Osteoblast (primary cell): ENCODE results near the gene LIPC. TPM values are rescaled to one million over a fixed set of nuclear protein-coding genes. Genes with fewer than 3 reads are reported as not detected.
A peak's percentile ranks its signal among the peaks of the same experiment; 100 is the strongest.

ENCODE experiments used
- DNase-seq: peaks from one replicate; pipeline ENCODE4 v3.0.0; 2011; ENCODE audit warnings: low spot score, mixed read lengths; ENCODE audit not compliant: insufficient read length; ENCODE audit errors: missing footprints
- H2AFZ ChIP-seq: 2 replicates; pipeline ENCODE4 v1.6.0; 2011; ENCODE audit warnings: mild to moderate bottlenecking, low read length
- H3K27ac ChIP-seq: 2 replicates; pipeline ENCODE4 v1.5.1; 2011; ENCODE audit warnings: mild to moderate bottlenecking, low read depth, low read length, moderate library complexity
- H3K27me3 ChIP-seq: 2 replicates; pipeline ENCODE4 v1.6.0; 2012; ENCODE audit warnings: mild to moderate bottlenecking, control low read depth, inconsistent platforms, low read length, moderate library complexity; ENCODE audit not compliant: insufficient read depth
- H3K36me3 ChIP-seq: 2 replicates; pipeline ENCODE4 v1.5.1; 2011; ENCODE audit warnings: mild to moderate bottlenecking, low read length, control low read depth, moderate library complexity; ENCODE audit not compliant: insufficient read depth
- H3K4me1 ChIP-seq: 2 replicates; pipeline ENCODE4 v1.5.1; 2011; ENCODE audit warnings: mild to moderate bottlenecking, low read length, control low read depth, moderate library complexity; ENCODE audit not compliant: insufficient read depth
- H3K4me2 ChIP-seq: 2 replicates; pipeline ENCODE4 v1.6.0; 2011; ENCODE audit warnings: mild to moderate bottlenecking, low read length; ENCODE audit not compliant: insufficient read depth
- H3K4me3 ChIP-seq: fragments of 200-600 bp; sonication (generic); 3 replicates; pipeline ENCODE4 v1.5.1; 2012; ENCODE audit warnings: mild to moderate bottlenecking, low read length, inconsistent platforms; ENCODE audit not compliant: insufficient read depth
- H3K79me2 ChIP-seq: 2 replicates; pipeline ENCODE4 v1.6.0; 2012; ENCODE audit warnings: mild to moderate bottlenecking, low read length, control low read depth, inconsistent platforms; ENCODE audit not compliant: insufficient read depth
- H3K9me3 ChIP-seq: 2 replicates; pipeline ENCODE4 v1.5.1; 2011; ENCODE audit warnings: low read depth, low read length, control low read depth
- H4K20me1 ChIP-seq: 2 replicates; pipeline ENCODE4 v1.6.0; 2012; ENCODE audit warnings: mild to moderate bottlenecking, low read length, control low read depth; ENCODE audit not compliant: insufficient read depth
- total RNA-seq: library from RNA; depleted of rRNA; stranded (reverse); fragments of >200 nt; gene quantifications from 2 replicates; pipeline ENCODE4 v1.2.3, GENCODE V29; 2012
- TF ChIP-seq, protein P1 (sequence below): IDR thresholded peaks from 2 replicates; pipeline ENCODE4 v1.5.1; 2011; ENCODE audit warnings: mild to moderate bottlenecking, low read depth, low read length, moderate library complexity; ENCODE audit errors: extremely low read depth

Gene LIPC
- total RNA-seq, 1 donor: 1.1 TPM

DNA sequence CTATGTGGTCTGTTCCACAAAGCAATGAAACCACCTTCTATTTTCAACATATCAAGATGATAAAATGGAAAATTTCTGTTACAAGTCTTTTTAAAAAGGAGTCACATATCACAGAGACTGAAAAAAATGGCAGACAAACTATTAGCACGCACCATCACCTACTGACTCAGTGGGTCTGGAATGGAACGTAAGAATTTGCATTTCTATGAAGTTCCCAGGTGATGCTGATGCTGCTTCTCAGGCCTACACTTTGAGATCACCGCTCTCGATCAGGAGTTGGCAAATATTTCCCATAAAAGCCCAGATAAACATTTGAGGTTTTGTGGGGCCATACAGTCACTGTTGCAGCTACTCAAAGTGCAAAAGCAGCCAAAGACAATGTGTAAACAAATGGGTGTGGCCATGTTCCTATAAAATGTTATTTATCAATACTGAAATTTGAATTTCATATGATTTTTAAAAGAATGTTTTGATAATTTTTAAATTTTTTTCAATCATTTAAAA lies 174.8 kb downstream of the LIPC start:
- Histone ChIP-seq H3K4me2 (no peak overlapping the region), H3K27ac (no peak overlapping the region), H3K4me1 (peaks cover 7% of the 10 kb centered on the region), H3K36me3 (no peaks in the 10 kb centered on the region), H3K79me2 (no peaks in the 10 kb centered on the region), H3K27me3 (no peaks in the 10 kb centered on the region), H4K20me1 (no peaks in the 10 kb centered on the region), H3K4me3 (no peak overlapping the region), H2AFZ (no peak overlapping the region), H3K9me3 (no peaks in the 10 kb centered on the region)
- DNase-seq: no peak
- TF ChIP-seq, protein P1, sequence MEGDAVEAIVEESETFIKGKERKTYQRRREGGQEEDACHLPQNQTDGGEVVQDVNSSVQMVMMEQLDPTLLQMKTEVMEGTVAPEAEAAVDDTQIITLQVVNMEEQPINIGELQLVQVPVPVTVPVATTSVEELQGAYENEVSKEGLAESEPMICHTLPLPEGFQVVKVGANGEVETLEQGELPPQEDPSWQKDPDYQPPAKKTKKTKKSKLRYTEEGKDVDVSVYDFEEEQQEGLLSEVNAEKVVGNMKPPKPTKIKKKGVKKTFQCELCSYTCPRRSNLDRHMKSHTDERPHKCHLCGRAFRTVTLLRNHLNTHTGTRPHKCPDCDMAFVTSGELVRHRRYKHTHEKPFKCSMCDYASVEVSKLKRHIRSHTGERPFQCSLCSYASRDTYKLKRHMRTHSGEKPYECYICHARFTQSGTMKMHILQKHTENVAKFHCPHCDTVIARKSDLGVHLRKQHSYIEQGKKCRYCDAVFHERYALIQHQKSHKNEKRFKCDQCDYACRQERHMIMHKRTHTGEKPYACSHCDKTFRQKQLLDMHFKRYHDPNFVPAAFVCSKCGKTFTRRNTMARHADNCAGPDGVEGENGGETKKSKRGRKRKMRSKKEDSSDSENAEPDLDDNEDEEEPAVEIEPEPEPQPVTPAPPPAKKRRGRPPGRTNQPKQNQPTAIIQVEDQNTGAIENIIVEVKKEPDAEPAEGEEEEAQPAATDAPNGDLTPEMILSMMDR: no peak

DNA sequence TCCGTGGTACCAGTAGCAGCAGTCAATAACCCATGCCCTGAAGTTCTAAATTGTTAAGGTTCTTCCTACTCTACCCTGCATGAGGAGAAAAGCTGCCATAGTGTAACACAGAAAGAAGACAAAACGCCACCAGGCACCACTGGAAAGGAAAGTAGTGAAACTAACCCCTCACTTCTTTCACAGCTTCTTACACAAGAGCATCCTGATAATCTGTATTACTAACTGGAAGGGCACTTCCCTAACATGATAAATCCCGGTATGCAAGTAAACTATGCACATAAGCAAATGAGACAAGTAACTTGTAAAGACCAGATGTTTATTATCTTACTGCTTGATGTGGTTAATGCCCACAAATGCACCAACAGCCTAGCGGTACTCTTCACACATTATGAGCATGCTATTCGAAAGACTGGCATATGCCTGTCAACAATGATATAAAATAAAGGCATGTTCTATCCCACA lies 176.4 kb downstream of the LIPC start:
- Histone ChIP-seq H4K20me1 (no peaks in the 10 kb centered on the region), H3K79me2 (peaks cover 10% of the 10 kb centered on the region), H2AFZ (no peak overlapping the region), H3K27ac (no peak overlapping the region), H3K4me3 (no peak overlapping the region), H3K9me3 (no peaks in the 10 kb centered on the region), H3K27me3 (no peaks in the 10 kb centered on the region), H3K4me1 (peaks cover 7% of the 10 kb centered on the region), H3K4me2 (peak overlapping the region; percentile 22), H3K36me3 (no peaks in the 10 kb centered on the region)
- TF ChIP-seq, protein P1: no peak
- DNase-seq: no peak

DNA sequence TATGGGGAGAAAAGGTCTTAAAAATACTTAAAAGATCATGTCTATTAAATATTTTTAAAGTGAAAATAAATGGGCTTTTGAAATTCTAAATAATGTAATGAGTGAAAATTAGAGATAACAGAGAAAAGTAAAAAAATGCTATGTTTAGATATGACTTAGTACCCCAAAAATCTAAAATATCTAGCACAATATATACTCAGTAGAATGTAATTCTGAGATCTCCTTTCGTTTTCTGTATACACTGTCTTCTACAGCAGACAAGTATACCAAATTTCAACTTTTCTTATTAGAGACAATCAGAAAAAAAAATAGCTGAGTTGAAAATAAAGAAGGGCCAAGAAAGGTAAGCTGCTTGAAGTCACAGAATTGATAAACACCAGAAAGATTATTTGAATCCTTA lies 176.9 kb downstream of the LIPC start:
- Histone ChIP-seq H4K20me1 (no peaks in the 10 kb centered on the region), H3K4me2 (no peak overlapping the region)

More for the DNA sequence above, 176.9 kb downstream of the LIPC start:
- no peaks in the 10 kb centered on the region for H3K9me3 ChIP-seq
- H3K4me1 ChIP-seq: peaks cover 7% of the 10 kb centered on the region
- H2AFZ ChIP-seq: no peak overlapping the region
- no peak overlapping the region for H3K27ac ChIP-seq
- no peak overlapping the region for H3K4me3 ChIP-seq
- peaks cover 10% of the 10 kb centered on the region for H3K79me2 ChIP-seq
- TF ChIP-seq, protein P1: no peak
- H3K27me3 ChIP-seq: no peaks in the 10 kb centered on the region
- H3K36me3 ChIP-seq: no peaks in the 10 kb centered on the region
- no peak for DNase-seq
